GM12872 (cell line): ENCODE measurements around the gene SNX14.
A peak's percentile ranks its signal among the peaks of the same experiment; 100 is the strongest.

ENCODE experiments used
- CTCF ChIP-seq: IDR thresholded peaks from 3 replicates; pipeline ENCODE4 v1.5.1; 2011; ENCODE audit warnings: low read depth, mild to moderate bottlenecking, low read length, moderate library complexity; ENCODE audit not compliant: insufficient read depth

SNX14 gene

GRCh38 chr6:85490516-85491248, 103.0 kb downstream of the SNX14 start:
- TF ChIP-seq CTCF = no peak

- no peak for TF ChIP-seq CTCF
These were observed 108.7 kb downstream of the SNX14 start for GRCh38 chr6:85484948-85485347.

GRCh38 chr6:85483846-85484245, 109.8 kb downstream of the SNX14 start:
- TF ChIP-seq CTCF = no peak

- peak; percentile 98 for TF ChIP-seq CTCF
These were observed 110.6 kb downstream of the SNX14 start for GRCh38 chr6:85482905-85483700.

- no peak for TF ChIP-seq CTCF
These were observed 111.3 kb downstream of the SNX14 start for GRCh38 chr6:85482206-85482904.

GRCh38 chr6:85479208-85479607, 114.5 kb downstream of the SNX14 start:
- no peak for TF ChIP-seq CTCF

- no peak for TF ChIP-seq CTCF
These were observed 117.1 kb downstream of the SNX14 start for GRCh38 chr6:85476532-85476931.
